GM21515 (cell line): ENCODE measurements around the gene HIVEP1.

Experiments used
- ATAC-seq: cut with Tn5 transposase; IDR thresholded peaks from one replicate; pipeline ENCODE4 v1.9.1; 2021; ENCODE audit not compliant: unreplicated experiment

Gene HIVEP1

DNA sequence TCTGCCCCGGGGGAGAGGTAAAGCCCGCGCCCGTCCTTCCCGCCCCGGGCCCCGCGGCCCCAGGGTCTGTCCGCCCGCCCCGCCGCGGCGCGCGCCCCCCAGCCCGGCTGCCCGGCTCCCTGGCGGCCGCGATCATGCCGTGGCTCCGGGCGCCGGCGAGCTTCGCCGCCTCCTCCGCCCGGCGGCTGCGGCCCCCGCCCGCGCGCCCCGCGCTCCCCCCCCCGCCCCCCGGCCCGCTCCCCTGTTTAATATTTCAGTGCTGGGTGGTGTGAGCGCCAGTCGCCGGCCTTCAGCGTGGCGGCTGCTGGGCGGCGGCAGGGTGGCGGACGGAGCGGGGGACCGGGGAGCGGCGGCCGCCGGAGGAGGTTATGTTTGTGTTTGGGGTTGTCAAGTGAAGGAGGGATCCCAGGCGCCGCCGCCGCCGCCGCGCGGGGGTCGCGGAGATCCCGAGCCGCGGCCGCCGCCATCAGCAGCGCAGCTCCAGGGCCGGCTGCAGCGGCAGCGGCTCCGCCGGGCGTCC is at the start of gene HIVEP1:
HIVEP1 (plus strand) TSS at position 275 of the 520 bp plus-strand sequence. CDS start 3,317 bp downstream, outside the sequence.
- ATAC-seq, result no peak

DNA sequence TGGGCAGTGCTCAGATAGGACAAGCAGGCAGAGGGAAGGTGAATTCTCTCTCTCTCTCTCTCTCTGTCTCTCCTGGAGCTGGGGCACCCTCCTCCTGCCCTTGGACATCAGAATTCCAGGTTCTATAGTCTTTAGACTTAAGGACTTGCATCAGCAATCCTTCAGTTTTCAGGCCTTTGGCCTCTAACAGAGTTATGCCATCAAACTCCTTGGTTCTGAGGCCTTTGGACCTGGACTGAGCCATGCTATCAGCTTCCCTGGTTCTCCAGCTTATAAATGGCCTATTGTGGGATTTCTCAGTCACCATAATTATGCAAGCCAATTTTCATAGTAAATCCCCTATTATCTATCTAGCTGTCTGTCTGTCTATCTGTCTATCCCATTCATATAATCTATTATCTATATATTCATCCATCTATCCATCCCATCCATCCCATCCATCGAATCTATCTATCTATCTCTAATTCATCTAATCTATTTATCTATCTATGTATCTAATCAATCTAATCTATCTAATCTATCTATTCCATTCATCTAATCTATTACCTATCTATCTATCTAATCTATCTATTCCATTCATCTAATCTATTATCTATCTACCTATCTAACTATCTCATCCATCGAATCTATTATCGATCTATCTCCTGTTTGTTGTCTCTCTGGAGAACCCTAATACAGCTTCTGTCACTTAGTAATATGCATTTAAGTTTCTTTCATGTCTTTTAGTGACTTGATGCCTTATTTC is 48.2 kb upstream of the HIVEP1 start:
- no peak for ATAC-seq

DNA sequence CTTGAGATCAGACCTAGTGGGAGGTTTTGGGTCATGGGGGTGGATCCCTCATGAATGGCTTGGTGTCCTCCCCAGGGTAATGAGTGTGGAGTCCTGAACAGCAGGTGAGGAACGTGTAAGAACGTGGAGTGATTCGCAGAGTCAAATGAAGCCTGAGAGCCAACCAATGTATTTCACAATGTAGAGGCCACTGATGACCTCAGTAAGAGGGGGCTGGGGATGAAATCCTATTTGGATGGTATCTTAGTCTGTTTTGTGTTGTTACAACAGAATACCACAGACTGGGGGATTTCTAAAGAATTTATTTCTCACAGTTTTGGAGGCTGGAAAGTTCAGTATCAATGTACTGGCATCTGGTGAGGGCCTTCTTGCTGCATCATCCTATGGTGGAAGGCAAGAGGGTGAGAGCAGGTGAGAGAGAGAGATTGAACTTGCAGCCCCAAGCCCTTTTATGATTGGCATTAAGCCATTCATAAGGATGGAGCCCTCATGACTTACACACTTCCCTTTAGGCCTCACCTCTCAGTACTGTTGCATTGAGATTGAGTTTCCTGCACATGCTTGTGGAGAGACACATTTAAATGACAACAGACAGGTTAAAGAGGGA is 47.3 kb upstream of the HIVEP1 start:
- ATAC-seq, result no peak

DNA sequence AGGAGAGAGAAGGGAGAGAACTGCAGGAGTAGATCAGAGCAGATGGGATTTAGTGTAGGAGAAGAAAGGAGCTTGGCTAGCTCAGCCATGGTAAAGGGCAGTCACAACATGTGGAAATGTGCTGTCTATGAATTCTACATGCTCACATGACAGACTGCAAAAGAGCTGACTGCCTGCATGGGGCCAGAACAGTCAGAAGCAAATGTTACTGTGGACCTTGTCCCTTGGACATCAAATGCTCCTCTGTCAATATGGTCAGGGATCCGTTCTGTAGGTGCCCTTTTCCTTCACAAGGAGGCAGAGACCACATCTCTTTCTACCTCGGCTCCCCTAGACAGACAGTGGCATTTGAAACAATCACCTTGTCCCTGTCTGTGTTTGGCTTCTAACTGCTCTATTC is 46.6 kb upstream of the HIVEP1 start:
- ATAC-seq, result no peak

DNA sequence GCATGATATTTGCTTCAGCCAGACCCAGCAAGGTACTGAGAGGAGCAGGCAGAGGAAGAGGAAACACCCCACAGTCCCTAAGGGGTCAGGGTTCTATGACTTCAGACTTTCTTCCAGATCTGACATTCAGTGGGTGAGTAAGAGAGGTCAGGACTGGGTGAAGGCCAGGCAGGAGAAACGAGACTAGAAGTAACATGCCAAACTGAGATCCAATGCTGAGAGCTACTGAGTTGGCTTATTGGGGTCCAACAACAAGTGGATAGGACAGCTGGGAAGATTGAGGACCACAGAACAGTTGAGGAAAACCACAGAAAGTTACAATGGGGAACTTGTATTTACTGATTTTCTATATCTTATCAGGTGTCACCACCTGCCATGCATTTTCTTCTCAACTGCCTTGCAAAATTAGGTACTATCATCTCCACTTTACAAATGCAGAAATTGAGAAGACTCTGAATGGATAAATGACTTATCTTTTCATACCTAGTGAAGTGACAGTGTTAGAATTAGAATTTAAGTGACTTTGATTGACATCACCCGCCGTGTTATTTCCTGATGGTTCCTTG is 43.8 kb upstream of the HIVEP1 start:
- peak; percentile 62 for ATAC-seq

DNA sequence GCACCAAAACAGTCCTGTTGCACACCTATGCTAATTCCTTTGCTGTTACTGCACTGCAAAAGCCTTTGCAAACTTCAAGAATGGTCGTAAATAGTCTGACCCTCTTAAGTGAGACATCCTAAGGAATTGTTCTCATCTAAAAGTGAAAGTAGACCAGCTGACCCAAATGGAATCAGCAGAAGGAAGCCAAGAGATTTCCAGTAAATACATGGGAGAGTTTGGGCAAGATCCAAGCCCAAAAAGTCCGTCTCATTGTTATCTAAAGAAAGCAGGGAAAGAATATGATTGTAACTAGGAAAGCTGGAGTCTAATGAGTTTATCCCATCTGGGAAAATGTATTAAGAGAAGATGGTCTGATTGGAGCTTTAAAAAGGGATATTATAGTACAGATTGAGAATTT is 43.0 kb upstream of the HIVEP1 start:
- no peak for ATAC-seq

DNA sequence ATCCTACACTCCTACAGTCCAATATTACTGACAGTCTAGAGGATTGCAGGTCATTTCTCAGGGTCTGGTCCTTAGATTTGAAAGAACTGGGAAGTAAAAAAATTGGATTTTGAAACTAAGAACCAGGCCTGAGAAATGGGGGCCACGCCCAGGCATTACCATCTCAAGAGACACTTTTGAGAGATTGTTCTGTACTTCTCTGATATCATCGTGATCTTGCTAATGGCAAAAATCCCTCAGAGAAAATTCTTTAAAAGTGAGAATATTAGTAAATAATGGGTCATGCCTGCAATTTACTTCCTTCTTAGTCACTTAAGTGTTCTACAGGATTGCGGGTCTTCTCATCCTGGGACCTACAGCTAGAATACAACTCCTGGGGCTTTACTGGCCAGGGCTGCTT is 42.0 kb upstream of the HIVEP1 start:
- no peak for ATAC-seq

DNA sequence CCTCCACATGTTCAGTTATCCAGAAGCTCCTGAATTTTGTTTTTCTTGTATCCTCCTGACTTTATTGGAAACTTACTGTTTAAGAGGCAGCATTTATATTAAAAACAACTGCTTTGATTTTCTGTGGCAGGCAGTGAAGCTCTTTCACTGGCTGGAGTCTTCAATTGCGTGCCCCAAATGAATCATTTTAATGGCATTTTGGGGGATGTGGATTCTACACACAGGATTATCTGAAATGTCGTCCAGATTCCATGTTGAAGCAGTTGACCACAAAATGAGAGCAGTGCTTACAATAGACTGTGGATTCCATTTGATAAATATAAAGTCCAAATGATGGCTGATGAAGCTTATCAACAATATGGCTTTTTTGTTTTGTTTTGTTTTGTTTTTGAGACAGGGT is 41.0 kb upstream of the HIVEP1 start:
- no peak for ATAC-seq

DNA sequence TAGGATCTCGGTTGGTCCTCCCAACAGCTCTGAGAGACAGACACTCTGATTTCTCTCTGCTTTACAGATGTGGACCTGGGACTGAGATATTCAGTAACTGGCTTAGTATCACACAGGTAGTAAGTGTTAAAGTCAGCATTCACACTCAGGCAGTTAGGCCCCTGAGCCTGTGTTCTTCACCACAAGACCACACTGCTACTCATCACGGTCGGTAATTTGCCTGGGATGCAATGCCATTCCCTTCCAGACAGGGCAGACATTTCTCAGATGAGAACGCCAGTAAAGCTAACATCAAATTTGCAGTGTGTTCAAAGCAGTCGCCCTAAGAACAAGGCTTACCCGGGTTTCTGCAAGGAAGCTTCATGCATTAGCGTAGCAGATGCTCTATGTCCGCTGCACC is 39.8 kb upstream of the HIVEP1 start:
- no peak for ATAC-seq

DNA sequence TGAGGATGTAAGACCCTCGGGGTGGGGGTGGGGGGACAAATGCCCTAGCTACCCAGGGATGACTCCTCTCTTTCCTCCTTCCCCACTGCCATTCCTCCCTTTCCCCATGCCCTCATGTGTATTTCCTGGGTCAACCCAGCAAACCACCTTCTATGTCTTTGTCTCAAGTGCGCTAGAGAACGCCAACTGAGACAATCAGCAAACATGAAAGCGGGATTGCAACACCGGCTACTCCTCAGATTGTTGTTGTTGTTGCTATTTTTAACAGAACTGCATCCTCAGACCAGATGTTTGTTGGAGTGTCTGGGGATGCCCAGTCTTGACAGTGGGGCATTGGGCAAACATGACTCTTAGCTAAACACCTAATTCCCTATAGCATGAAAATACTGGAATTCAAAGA is 39.3 kb upstream of the HIVEP1 start:
- ATAC-seq, result no peak

DNA sequence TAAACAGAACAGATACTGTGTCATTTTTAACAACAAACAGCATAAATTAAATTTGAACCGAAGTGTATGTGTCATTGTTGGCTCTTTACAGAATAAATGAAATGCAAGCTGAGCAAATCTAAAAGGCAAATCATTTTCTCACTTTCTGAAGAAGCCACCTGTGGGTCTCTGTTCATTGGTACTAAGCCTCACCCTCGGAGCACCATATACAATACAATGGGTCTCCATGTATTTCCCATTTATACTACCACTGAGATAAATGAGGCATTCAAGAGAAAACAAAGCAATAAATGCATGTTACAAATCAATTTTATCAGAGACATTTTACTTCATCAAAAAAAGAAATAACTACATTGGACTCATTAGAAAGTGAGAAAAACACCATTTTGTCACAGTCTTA is 38.9 kb upstream of the HIVEP1 start:
- ATAC-seq, result no peak

DNA sequence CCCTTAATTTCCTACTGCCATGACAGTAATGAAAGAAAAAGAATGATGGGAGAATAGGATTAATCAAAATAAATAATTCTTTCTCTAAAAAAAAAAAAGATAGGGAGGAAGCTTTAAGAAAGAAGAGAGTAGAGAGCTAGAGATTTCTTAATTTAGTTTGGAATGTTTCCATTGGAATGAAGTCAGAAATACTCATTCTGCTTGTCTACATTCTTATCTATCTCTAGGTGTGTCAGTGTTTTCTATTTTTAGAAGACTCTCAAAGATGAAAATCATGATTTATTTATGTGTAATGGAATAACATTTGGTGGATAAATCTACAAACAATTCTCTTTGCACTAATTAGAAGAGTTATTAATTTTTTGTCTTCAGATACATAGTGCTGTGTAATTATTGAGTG is 38.0 kb upstream of the HIVEP1 start:
- ATAC-seq, result no peak

DNA sequence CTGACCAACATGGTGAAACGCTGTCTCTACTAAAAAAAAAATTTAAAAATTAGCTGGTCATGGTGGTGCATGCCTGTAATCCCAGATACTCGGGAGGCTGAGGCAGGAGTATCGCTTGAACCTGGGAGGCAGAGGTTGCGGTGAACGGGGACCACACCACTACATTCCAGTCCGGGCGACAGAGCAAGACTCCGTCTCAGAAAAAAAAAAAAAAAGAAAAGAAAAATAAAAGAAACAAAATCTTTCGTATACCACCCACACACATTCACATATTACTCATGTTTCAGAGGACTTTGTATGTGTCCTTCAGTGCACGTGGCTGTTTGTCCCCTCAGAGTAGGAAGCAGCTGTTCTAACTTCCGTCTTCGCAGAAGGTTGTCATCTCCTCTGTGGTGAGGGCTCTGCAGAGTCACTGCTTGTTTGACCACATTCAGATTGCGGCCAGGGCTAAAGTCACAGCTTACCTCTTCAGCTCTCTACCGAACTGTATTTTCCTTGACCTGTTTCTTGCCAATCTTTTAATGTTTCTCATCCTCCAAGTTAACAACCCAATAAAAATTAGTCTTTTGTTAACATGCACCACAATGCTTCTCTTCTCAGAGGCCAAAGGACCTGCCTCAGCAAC is 36.6 kb upstream of the HIVEP1 start:
- peak; percentile 87 for ATAC-seq

DNA sequence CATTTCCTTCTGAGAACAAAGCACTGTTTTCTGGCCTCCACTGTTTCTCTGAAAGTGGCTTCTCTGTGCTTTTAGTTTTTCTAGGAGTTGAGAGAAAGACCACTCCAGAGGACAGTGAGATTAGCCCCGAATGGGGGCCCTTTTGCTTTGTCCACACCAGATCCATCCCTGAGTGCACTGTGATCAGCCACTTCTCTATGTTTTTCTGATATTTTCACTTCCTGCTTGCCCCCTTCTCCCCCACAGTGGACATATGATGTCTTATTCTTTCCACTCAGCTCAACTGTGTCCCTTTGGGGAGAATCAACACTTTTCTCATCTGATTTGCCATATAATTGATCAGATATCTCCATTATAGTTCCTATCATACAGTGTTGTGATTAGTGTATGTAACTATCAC is 35.6 kb upstream of the HIVEP1 start:
- no peak for ATAC-seq

DNA sequence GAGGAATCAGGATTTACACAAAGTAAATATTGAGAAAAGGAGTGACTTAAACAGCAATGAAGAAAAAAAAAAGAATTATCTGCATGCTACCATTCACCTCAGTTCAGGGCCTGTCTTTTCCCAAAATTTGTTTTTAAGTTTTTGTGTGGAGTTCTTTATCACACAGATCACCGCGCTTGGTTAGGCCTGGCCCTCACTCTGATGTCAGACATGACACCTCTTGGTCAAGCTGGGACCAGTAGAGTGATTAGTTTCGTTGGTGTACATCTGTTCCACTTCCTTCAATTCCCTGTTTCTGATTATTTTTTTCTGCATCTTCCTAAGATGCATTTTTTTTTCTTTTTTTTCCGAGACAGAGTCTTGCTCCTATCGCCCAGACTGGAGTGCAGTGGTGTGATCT is 34.9 kb upstream of the HIVEP1 start:
- no peak for ATAC-seq

DNA sequence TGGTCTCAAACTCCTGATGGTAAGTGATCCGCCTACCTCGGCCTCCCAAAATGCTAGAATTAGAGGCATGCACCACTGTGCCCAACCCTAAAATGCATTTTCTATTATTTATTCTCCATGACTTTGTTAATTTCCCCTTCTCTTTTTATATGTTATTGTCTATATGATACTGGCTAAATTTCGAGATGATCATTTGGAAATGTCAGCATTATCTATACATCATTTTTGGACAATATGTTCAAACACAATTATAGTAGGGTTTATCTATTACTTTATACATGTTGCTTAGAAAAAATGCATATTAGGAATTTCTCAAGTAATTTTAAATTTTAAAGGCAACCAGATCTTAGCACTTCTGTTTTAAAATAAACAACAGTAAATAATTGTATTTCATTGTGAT is 34.4 kb upstream of the HIVEP1 start:
- no peak for ATAC-seq

DNA sequence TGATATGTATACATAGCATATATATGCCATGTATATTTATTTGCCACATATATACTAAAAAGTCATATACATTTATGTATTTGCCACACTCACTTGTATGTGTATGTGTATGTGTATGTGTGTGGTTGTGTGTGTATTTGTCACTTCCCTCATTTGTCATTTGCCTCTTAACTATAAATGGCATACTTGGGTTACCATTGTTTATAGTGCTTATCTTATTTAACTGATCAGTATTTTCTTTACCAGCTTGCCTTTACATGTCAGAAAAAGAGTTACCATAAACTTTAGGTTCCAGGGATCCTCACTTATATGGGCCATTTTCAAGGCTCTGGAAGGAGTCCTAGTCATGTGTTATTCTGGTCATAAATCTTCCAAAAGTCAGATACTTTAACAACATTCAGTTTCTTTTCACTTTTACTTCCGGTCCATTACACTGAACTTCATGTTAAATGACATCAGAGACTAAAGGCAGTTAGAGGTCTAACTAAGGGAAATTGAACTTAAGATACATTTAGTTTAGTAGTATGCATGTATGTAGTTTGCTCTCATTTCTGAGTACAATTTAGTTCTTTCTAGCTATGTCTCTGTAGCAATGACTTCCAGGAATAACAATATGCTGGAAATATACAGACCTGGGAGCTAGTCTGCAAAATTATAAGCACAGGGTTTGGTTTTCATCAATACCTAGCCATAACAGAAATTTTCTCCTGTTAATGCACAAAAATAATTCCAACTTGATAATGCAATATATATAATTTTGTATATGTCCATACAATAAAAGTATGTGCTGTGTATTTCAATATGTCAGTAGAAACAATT is 33.7 kb upstream of the HIVEP1 start:
- ATAC-seq, result no peak

DNA sequence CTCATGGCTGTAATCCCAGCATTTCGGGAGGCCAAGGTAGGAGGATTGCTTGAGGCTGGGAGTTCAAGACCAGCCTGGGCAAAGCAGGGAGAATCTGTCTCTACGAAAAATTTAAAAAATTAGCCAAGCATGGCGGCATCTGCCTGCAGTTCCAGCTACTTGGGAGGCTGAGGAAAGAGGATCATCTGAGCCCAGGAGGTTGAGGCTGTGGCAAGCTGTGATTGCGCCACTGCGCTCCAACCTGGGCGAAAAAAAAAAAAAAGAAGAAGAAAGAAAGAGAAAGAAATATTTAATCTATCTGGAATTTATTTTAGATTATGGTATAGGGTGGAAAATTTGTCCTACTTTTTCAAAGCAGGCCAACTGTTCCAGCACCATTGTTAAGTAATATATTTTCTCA is 32.2 kb upstream of the HIVEP1 start:
- no peak for ATAC-seq

DNA sequence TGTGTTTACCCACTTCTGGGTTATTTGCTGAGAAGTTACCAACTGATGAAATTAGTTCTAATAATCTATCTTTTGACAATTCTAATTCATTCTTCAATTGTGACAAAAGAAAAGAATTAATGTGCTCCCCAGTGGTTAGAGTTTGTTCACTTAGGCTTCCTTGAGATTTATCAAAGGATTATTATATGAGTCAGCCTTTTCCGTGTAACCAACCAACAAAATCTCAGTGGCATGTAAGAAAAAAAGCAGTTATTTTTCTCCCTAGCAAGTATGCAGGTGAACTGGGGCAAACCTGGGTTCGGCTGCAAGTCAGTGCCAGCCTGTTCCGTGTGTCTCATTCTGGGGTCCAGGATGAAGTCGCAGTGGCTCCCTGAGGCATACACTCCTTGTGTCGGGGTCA is 28.8 kb upstream of the HIVEP1 start:
- ATAC-seq, result no peak

DNA sequence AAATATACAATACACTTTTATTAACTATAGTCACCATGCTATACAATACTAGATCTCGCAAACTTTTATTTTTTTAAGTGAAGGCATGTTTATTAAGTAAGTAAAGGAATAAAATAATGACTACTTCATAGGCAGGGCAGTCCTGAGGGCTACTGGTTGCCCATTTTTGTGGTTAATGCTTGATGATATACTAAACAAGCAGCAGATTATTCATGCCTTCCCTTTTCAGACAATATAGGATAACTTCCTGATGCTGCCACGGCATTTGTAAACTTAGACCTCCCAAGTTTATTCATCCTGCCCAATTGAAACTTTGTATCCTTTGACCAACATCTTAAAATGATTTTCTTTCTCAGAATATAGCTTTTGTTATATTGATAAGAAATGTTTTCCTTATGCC is 24.7 kb upstream of the HIVEP1 start:
- ATAC-seq, result no peak

DNA sequence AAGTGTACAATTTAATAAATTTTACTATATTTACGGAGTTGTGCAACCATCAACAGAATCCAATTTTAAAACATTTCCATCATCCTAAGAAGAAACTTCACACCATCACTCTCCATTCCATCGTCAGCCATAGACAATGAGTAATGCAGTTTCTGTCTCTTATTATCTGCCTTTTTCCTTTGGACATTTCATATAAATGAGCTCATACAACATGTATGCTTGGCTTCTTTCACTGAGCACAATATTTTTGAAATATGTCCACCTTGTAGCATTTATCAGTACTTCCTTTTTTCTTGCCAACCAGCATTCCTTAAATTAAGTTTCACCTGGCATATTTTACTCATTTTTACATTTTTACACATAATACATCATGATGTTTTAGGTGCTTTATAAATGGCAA is 22.7 kb upstream of the HIVEP1 start:
- no peak for ATAC-seq
